HepG2 (cell line): ENCODE results near the gene SPTSSA. TPM values are rescaled to one million over a fixed set of nuclear protein-coding genes. Genes with fewer than 3 reads are reported as not detected.

Experiments
- ATAC-seq: fragments of 200-7000 bp; cut with Tn5 transposase; 3 replicates; pipeline ENCODE4 v1.9.1; 2020; ENCODE audit warnings: mild to moderate bottlenecking, moderate library complexity
- BruUV-seq: library from RNA; stranded (reverse); fragments of 400-500 nt; replicated peaks from 2 replicates; lab custom pipeline; 2021; lab: Mats Ljungman, UMichigan
- CTCF ChIA-PET: fragments of 300-600 bp; formaldehyde crosslinking; extraction: SDS; loops from one replicate; lab custom pipeline; 2021; ENCODE audit warnings: low total read pairs, inconsistent platforms, low intra/inter-chr PET ratio; lab: Yijun Ruan, JAX
- POLR2A ChIA-PET: fragments of 350-600 bp; sonication (Branson Sonifier 250); formaldehyde crosslinking; loops from one replicate; lab custom pipeline; 2020; ENCODE audit warnings: antibody characterized with exemption, inconsistent platforms; lab: Yijun Ruan, JAX
- DNase-seq: peaks from one replicate; pipeline ENCODE4 v3.0.0-alpha.2; 2015; ENCODE audit warnings: low spot score
- FAIRE-seq: peaks from 3 replicates; lab custom pipeline; 2011; peaks lifted over from hg19 to GRCh38; lab: Jason Lieb, UNC
- H2AFZ ChIP-seq: one replicate; pipeline ENCODE4 v1.6.1; 2011; ENCODE audit warnings: low read length, inconsistent platforms
- H3K27ac ChIP-seq: fragments of 300-600 bp; 3 replicates; pipeline ENCODE4 v1.8.0; 2011; ENCODE audit warnings: mixed run types, mild to moderate bottlenecking, mixed read lengths, low read length, inconsistent platforms; ENCODE audit not compliant: insufficient read depth; ENCODE audit errors: extremely low read length
- H3K27me3 ChIP-seq, 2 experiments: fragments of 200-600 bp in 1 of 2; 2 replicates in 1 of 2; 3 replicates in 1 of 2; pipeline versions ENCODE4 v1.6.0 to v1.8.0; 2011; ENCODE audit warnings: low read length in 2 of 2, mild to moderate bottlenecking in 2 of 2, moderate library complexity in 2 of 2, inconsistent platforms in 1 of 2; ENCODE audit not compliant: insufficient read depth in 2 of 2, control insufficient read depth in 1 of 2
- H3K36me3 ChIP-seq, 2 experiments: fragments of 200-600 bp in 1 of 2; replicated peaks in 1 of 2; 2 replicates in 1 of 2; 3 replicates in 1 of 2; pipeline versions ENCODE4 v1.5.1 to v1.8.0; 2011; ENCODE audit warnings: low read length in 2 of 2, inconsistent platforms in 1 of 2; ENCODE audit not compliant: insufficient read depth in 2 of 2, control insufficient read depth in 1 of 2
- H3K4me1 ChIP-seq: 2 replicates; pipeline ENCODE4 v1.5.1; 2012; ENCODE audit warnings: low read length, inconsistent platforms; ENCODE audit not compliant: insufficient read depth
- H3K4me2 ChIP-seq: 2 replicates; pipeline ENCODE4 v1.6.0; 2011; ENCODE audit warnings: low read depth, low read length, inconsistent platforms
- H3K4me3 ChIP-seq, 3 experiments: fragments of 200-600 bp in 1 of 3; sonication (generic), shearing (Covaris generic) in 1 of 3; replicated peaks in 1 of 3; 2 replicates each; pipeline ENCODE4 v1.5.1; 2011 to 2016; ENCODE audit warnings: low read length in 3 of 3, inconsistent platforms in 2 of 3, low read depth in 2 of 3, mild to moderate bottlenecking in 2 of 3, control low read depth in 1 of 3, mixed read lengths in 1 of 3; ENCODE audit not compliant: insufficient read depth in 1 of 3
- H3K79me2 ChIP-seq: one replicate; pipeline ENCODE4 v1.6.1; 2011; ENCODE audit warnings: low read length, inconsistent platforms; ENCODE audit not compliant: insufficient read depth
- H3K9ac ChIP-seq: 2 replicates; pipeline ENCODE4 v1.6.0; 2011; ENCODE audit warnings: mild to moderate bottlenecking, low read depth, low read length, inconsistent platforms; ENCODE audit not compliant: insufficient read depth
- H3K9me3 ChIP-seq: 2 replicates; pipeline ENCODE4 v1.5.1; 2012; ENCODE audit warnings: mild to moderate bottlenecking, low read length
- H4K20me1 ChIP-seq: 2 replicates; pipeline ENCODE4 v1.6.0; 2011; ENCODE audit warnings: inconsistent platforms, mild to moderate bottlenecking, low read length, moderate library complexity; ENCODE audit not compliant: insufficient read depth
- CREB3 ChIP-seq: sonication (generic); formaldehyde crosslinking; IDR thresholded peaks from 2 replicates; pipeline ENCODE4 v1.5.0; 2020; ENCODE audit warnings: missing genetic modification reagents
- GATAD1 ChIP-seq: IDR thresholded peaks from 2 replicates; pipeline ENCODE4 v1.6.1; 2016; ENCODE audit warnings: missing genetic modification reagents, missing compliant biosample characterization
- GFI1 ChIP-seq: sonication (generic); formaldehyde crosslinking; IDR thresholded peaks from 2 replicates; pipeline ENCODE4 v1.5.0; 2020; ENCODE audit warnings: missing genetic modification reagents, mild to moderate bottlenecking, borderline replicate concordance
- HOXD1 ChIP-seq: sonication (generic); formaldehyde crosslinking; IDR thresholded peaks from 2 replicates; pipeline ENCODE4 v1.5.0; 2020; ENCODE audit warnings: missing genetic modification reagents
- KDM2A ChIP-seq: sonication (generic); formaldehyde crosslinking; IDR thresholded peaks from 2 replicates; pipeline ENCODE4 v1.4.0; 2020; ENCODE audit warnings: low read depth, missing genetic modification reagents, borderline replicate concordance
- MBNL3 ChIP-seq: fragments of 250-450 bp; sonication (Bioruptor Pico); conservative IDR thresholded peaks from 2 replicates; pipeline ENCODE4 v1.8.0; 2022; ENCODE audit warnings: mild to moderate bottlenecking, inconsistent platforms
- NR1H2 ChIP-seq: sonication (generic); formaldehyde crosslinking; IDR thresholded peaks from 2 replicates; pipeline ENCODE4 v1.8.1; 2022; ENCODE audit warnings: low read depth, missing genetic modification reagents, borderline replicate concordance
- NR2C2 ChIP-seq: sonication (generic); formaldehyde crosslinking; IDR thresholded peaks from 2 replicates; pipeline ENCODE4 v1.4.0; 2020; ENCODE audit warnings: missing genetic modification reagents, mild to moderate bottlenecking, moderate library complexity, borderline replicate concordance
- PPARG ChIP-seq: conservative IDR thresholded peaks from 2 replicates; pipeline ENCODE4 v1.6.1; 2016; ENCODE audit warnings: missing biosample characterization, missing genetic modification reagents
- RBFOX2 ChIP-seq: fragments of 200-400 bp; formaldehyde crosslinking; IDR thresholded peaks from 2 replicates; pipeline ENCODE4 v1.6.1; 2017; ENCODE audit warnings: low read depth, mild to moderate bottlenecking, low read length
- TARDBP ChIP-seq: sonication (generic); formaldehyde crosslinking; IDR thresholded peaks from 2 replicates; pipeline ENCODE4 v1.8.0; 2022; ENCODE audit warnings: mild to moderate bottlenecking, missing genetic modification reagents
- TBX2 ChIP-seq: sonication (generic); formaldehyde crosslinking; IDR thresholded peaks from 2 replicates; pipeline ENCODE4 v1.5.0; 2020; ENCODE audit warnings: missing genetic modification reagents, mild to moderate bottlenecking, borderline replicate concordance
- ZBTB10 ChIP-seq: sonication (generic); formaldehyde crosslinking; IDR thresholded peaks from 2 replicates; pipeline ENCODE4 v1.4.0; 2020; ENCODE audit warnings: missing genetic modification reagents, borderline replicate concordance
- ZBTB7A ChIP-seq: sonication (generic); formaldehyde crosslinking; IDR thresholded peaks from 2 replicates; pipeline ENCODE4 v1.8.0; 2022; ENCODE audit warnings: mild to moderate bottlenecking, missing genetic modification reagents
- ZNF207 ChIP-seq: fragments of 450-650 bp; IDR thresholded peaks from 2 replicates; pipeline ENCODE4 v1.6.1; 2016; ENCODE audit warnings: antibody characterized with exemption, borderline replicate concordance
- ZNF331 ChIP-seq: sonication (generic); formaldehyde crosslinking; IDR thresholded peaks from 2 replicates; pipeline ENCODE4 v1.4.0; 2020; ENCODE audit warnings: missing genetic modification reagents
- ZNF430 ChIP-seq: sonication (generic); formaldehyde crosslinking; IDR thresholded peaks from 2 replicates; pipeline ENCODE4 v1.9.0; 2021; ENCODE audit warnings: mild to moderate bottlenecking, missing genetic modification reagents
- ZNF589 ChIP-seq: sonication (generic); formaldehyde crosslinking; conservative IDR thresholded peaks from 2 replicates; pipeline ENCODE4 v1.8.0; 2022; ENCODE audit warnings: mild to moderate bottlenecking, moderate library complexity, missing genetic modification reagents
- ZNF780A ChIP-seq: sonication (generic); formaldehyde crosslinking; IDR thresholded peaks from 2 replicates; pipeline ENCODE4 v1.8.0; 2022; ENCODE audit warnings: mild to moderate bottlenecking, missing genetic modification reagents, moderate library complexity
- WGBS: methylation state at CpG from one replicate; pipeline ENCODE4 v1.1.6; 2017; ENCODE audit warnings: low lambda C conversion rate; 5-methylcytosine and 5-hydroxymethylcytosine counted together
- in situ Hi-C: cut with HindIII; loops from 2 replicates; pipeline ENCODE4 v1.10.0; 2017; ENCODE audit warnings: low pct_unique_long_range_greater_than_20kb; ENCODE audit not compliant: extremely low pct_ligation_motif_present
- intact Hi-C: fragments of 100-400 bp; cut with micrococcal nuclease; formaldehyde crosslinking; loops from one replicate; pipeline ENCODE4 v1.10.0; 2022; ENCODE audit not compliant: unreplicated experiment
- polyA plus RNA-seq, 8 experiments: library from polyadenylated mRNA; depleted of rRNA in 3 of 8; stranded (reverse) in 7 of 8; unstranded in 1 of 8; fragments of >200 nt; fragmentation: Illumina TruSeq in 4 of 8; extraction: Trizol in 4 of 8; gene quantifications; 2 replicates each; pipeline versions ENCODE4 v1.2.1 to v1.2.3, GENCODE V29; 2011 to 2016; ENCODE audit warnings: low read depth in 4 of 8, missing spikeins in 1 of 8, mixed read lengths in 1 of 8; ENCODE audit not compliant: insufficient read depth in 1 of 8
- total RNA-seq, 5 experiments: library from RNA; depleted of rRNA; stranded (reverse); fragments of >200 nt; fragmentation: Illumina TruSeq; extraction: Trizol; gene quantifications; 2 replicates each; pipeline ENCODE4 v1.2.3, GENCODE V29; 2016; ENCODE audit warnings: low read depth in 1 of 5

Gene SPTSSA
- total and polyA plus RNA-seq, 2 of the 13 experiments (the other 11 are each of a cell fraction or from before 2014, with no cell fraction given): 19.1 to 86.1 TPM

GRCh38 chr14:34450542-34450915, 11.5 kb downstream of the SPTSSA start (continued):
- peak; percentile 75 for TF ChIP-seq ZNF331 (CRISPR knock-in tag)
- TF ChIP-seq, all 625 proteins: peak for 98

GRCh38 chr14:34449819-34450541, 12.1 kb downstream of the SPTSSA start:
- H3K4me1 ChIP-seq: peaks cover 59% of the 10 kb centered on the region
- intact Hi-C loops: loop anchor here (1.0 to 2.0 kb wide), 4 partner anchors 11 to 117 kb away; no protein-coding TSS in a partner anchor
- in situ Hi-C loops: loop anchor here (25.0 kb wide), 1 partner anchor 413 kb away; no protein-coding TSS in a partner anchor
- ATAC-seq (no peak; the same call in 2 of the 3 replicates), DNase-seq (no peak), FAIRE-seq (no peak)
- peak overlapping the region; percentile 50 for H3K27ac ChIP-seq
- H3K9me3 ChIP-seq: no peaks in the 10 kb centered on the region
- 0 out of 2 replicates have a peak overlapping the region, but pooled peaks have one; percentile 1 for H3K9ac ChIP-seq
- H3K79me2 ChIP-seq: peaks cover 76% of the 10 kb centered on the region
- H4K20me1 ChIP-seq: peaks cover 20% of the 10 kb centered on the region
- no peaks in the 10 kb centered on the region for H3K27me3 ChIP-seq
- no peak overlapping the region for H2AFZ ChIP-seq
- peak overlapping the region; percentile 9 for H3K4me2 ChIP-seq
- ChIA-PET CTCF (no interaction called here), POLR2A (interaction anchor here (0.7 to 4.7 kb wide), 4 partner anchors 12 to 55 kb away, joined by 4 to 65 read pairs (median 7); partner anchors contain the start of gene SPTSSA)
- peaks cover 10 to 20% of the 10 kb centered on the region in 2 experiments; a peak in 4 of 5 replicates for H3K36me3 ChIP-seq
- WGBS: 51% methylated on average over 6 of the region's 6 CpGs
- no peak overlapping the region; a peak in 1 of 6 replicates for H3K4me3 ChIP-seq
- TSS peak; percentile 2 for BruUV-seq
- no peak for TF ChIP-seq NR1H2
- TF ChIP-seq MBNL3 (CRISPR knock-in tag): 0 out of 2 replicates have a peak, but pooled peaks have one; percentile 63
- no peak for TF ChIP-seq ZBTB10 (CRISPR knock-in tag)
- no peak for TF ChIP-seq ZNF207
- no peak for TF ChIP-seq ZBTB7A (CRISPR knock-in tag)
- TF ChIP-seq NR2C2 (CRISPR knock-in tag): 0 out of 2 replicates have a peak, but pooled peaks have one; percentile 10
- TF ChIP-seq RBFOX2: no peak; the same call in 1 of the 2 replicates
- TF ChIP-seq ZNF780A: no peak
- 0 out of 2 replicates have a peak, but pooled peaks have one; percentile 1 for TF ChIP-seq CREB3 (CRISPR knock-in tag)
- no peak for TF ChIP-seq KDM2A (CRISPR knock-in tag)
- TF ChIP-seq TARDBP (CRISPR knock-in tag): 0 out of 2 replicates have a peak, but pooled peaks have one; percentile 14
- no peak for TF ChIP-seq HOXD1 (CRISPR knock-in tag)
- TF ChIP-seq TBX2: peak; percentile 23; the same call in 1 of the 2 replicates
- TF ChIP-seq ZNF589 (CRISPR knock-in tag): no peak
- 0 out of 2 replicates have a peak, but pooled peaks have one; percentile 3 for TF ChIP-seq GATAD1 (CRISPR knock-in tag)
- TF ChIP-seq GFI1 (CRISPR knock-in tag): no peak
- TF ChIP-seq PPARG (CRISPR knock-in tag): no peak
- TF ChIP-seq ZNF430 (CRISPR knock-in tag): no peak
